OCI-LY7 (cell line): ENCODE results near the gene SLC12A4. TPM values are rescaled to one million over a fixed set of nuclear protein-coding genes. Genes with fewer than 3 reads are reported as not detected.
"Not testable (repeated sequence)": the region's sequence is repeated elsewhere in the genome, so short reads cannot be mapped to it uniquely, and the experiment has no call there.

Experiments used
- BruUV-seq: library from RNA; stranded (reverse); fragments of 400-500 nt; replicated peaks from 2 replicates; lab custom pipeline; 2021; lab: Mats Ljungman, UMichigan
- CTCF ChIA-PET: fragments of 300-600 bp; sonication (Branson Sonifier 250); formaldehyde crosslinking; loops from one replicate; lab custom pipeline; 2022; ENCODE audit warnings: antibody characterized with exemption; ENCODE audit not compliant: unreplicated experiment; lab: Charles Lee
- POLR2A ChIA-PET: fragments of 300-600 bp; sonication (Branson Sonifier 250); formaldehyde crosslinking; loops from one replicate; lab custom pipeline; 2022; ENCODE audit warnings: antibody characterized with exemption; lab: Charles Lee
- DNase-seq: peaks from one replicate; pipeline ENCODE4 v3.0.0-alpha.2; 2015; ENCODE audit warnings: low spot score
- H2AFZ ChIP-seq: fragments of 200-600 bp; sonication (generic), shearing (Covaris generic); 2 replicates; pipeline ENCODE4 v1.6.1; 2014; ENCODE audit warnings: mild to moderate bottlenecking, antibody characterized with exemption, low read length, moderate library complexity
- H3K27ac ChIP-seq: fragments of 200-600 bp; sonication (generic); 2 replicates; pipeline ENCODE4 v1.5.1; 2014; ENCODE audit warnings: mixed run types, low read depth, mild to moderate bottlenecking, moderate library complexity, low read length, inconsistent platforms; ENCODE audit not compliant: poor library complexity, severe bottlenecking
- H3K36me3 ChIP-seq: fragments of 200-600 bp; sonication (generic); 2 replicates; pipeline ENCODE4 v1.6.1; 2014; ENCODE audit warnings: mild to moderate bottlenecking, antibody characterized with exemption, low read length, moderate library complexity, mixed read lengths; ENCODE audit not compliant: insufficient read depth
- H3K4me1 ChIP-seq: fragments of 200-600 bp; sonication (generic); 2 replicates; pipeline ENCODE4 v1.5.1; 2014; ENCODE audit warnings: mild to moderate bottlenecking, low read length; ENCODE audit not compliant: insufficient read depth, poor library complexity, severe bottlenecking
- H3K4me2 ChIP-seq: fragments of 200-600 bp; sonication (generic); 2 replicates; pipeline ENCODE4 v1.6.1; 2014; ENCODE audit warnings: mild to moderate bottlenecking, low read length
- H3K4me3 ChIP-seq: fragments of 200-600 bp; sonication (generic); 2 replicates; pipeline ENCODE4 v1.5.1; 2014; ENCODE audit warnings: mild to moderate bottlenecking, low read depth, low read length; ENCODE audit not compliant: poor library complexity, severe bottlenecking
- H3K79me2 ChIP-seq: fragments of 200-600 bp; sonication (generic); 2 replicates; pipeline ENCODE4 v1.6.1; 2016; ENCODE audit warnings: low read depth, mild to moderate bottlenecking, low read length, moderate library complexity, mixed read lengths; ENCODE audit not compliant: insufficient read depth
- H3K9me2 ChIP-seq: fragments of 200-600 bp; sonication (generic); 2 replicates; pipeline ENCODE4 v1.6.1; 2016; ENCODE audit warnings: mild to moderate bottlenecking, low read length, mixed read lengths; ENCODE audit not compliant: insufficient read depth
- H3K9me3 ChIP-seq: fragments of 200-600 bp; sonication (generic); 2 replicates; pipeline ENCODE4 v1.6.1; 2014; ENCODE audit warnings: mild to moderate bottlenecking, mixed run types, low read length, mixed read lengths
- H4K20me1 ChIP-seq: fragments of 200-600 bp; sonication (generic); 2 replicates; pipeline ENCODE4 v1.6.1; 2014; ENCODE audit warnings: mild to moderate bottlenecking, antibody characterized with exemption, low read length, moderate library complexity, mixed read lengths; ENCODE audit not compliant: insufficient read depth
- EZH2phosphoT487 ChIP-seq: fragments of 200-600 bp; sonication (generic); IDR thresholded peaks from 2 replicates; pipeline ENCODE4 v1.6.1; 2018; ENCODE audit warnings: low read depth, borderline replicate concordance, mild to moderate bottlenecking, mixed run types, antibody characterized with exemption, low read length, moderate library complexity, mixed read lengths
- intact Hi-C: fragments of 100-400 bp; cut with micrococcal nuclease; formaldehyde crosslinking; loops from one replicate; pipeline ENCODE4 v1.10.0; 2022; ENCODE audit not compliant: unreplicated experiment
- total RNA-seq, 2 experiments: library from RNA; depleted of rRNA in 1 of 2; stranded (reverse); fragments of >200 nt in 1 of 2; shearing (Covaris generic) in 1 of 2; gene quantifications; 2 replicates each; pipeline ENCODE4 v1.2.3, GENCODE V29; 2014 to 2022
- TF ChIP-seq, protein P1 (sequence below): fragments of 200-600 bp; sonication (generic); conservative IDR thresholded peaks from 2 replicates; pipeline ENCODE4 v1.5.1; 2014; ENCODE audit warnings: mild to moderate bottlenecking, antibody characterized with exemption, low read length, moderate library complexity, mixed read lengths

SLC12A4 gene
- total RNA-seq, 2 experiments from 2014 or later: 8.3 to 16.7 TPM

DNA sequence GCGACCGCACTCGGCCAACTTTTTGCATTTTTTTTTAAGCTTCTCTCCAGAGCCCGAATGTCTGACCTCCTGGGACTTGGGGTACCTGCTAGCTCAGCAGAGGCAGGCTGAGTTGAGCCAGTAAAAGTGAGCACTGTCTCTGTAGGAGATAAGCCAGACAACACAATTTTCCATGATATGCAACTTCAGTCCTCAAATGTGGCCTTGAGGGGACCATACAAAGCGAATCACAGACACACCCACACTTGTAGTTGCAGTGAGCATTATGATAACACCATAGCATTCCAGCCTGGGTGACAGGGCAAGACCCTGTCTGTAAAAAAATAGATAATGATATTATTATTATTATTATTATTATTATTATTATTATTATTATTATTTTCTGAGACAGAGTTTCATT is 28.2 kb upstream of the SLC12A4 start:
- no peak for TF ChIP-seq EZH2phosphoT487
- TF ChIP-seq, protein P1, sequence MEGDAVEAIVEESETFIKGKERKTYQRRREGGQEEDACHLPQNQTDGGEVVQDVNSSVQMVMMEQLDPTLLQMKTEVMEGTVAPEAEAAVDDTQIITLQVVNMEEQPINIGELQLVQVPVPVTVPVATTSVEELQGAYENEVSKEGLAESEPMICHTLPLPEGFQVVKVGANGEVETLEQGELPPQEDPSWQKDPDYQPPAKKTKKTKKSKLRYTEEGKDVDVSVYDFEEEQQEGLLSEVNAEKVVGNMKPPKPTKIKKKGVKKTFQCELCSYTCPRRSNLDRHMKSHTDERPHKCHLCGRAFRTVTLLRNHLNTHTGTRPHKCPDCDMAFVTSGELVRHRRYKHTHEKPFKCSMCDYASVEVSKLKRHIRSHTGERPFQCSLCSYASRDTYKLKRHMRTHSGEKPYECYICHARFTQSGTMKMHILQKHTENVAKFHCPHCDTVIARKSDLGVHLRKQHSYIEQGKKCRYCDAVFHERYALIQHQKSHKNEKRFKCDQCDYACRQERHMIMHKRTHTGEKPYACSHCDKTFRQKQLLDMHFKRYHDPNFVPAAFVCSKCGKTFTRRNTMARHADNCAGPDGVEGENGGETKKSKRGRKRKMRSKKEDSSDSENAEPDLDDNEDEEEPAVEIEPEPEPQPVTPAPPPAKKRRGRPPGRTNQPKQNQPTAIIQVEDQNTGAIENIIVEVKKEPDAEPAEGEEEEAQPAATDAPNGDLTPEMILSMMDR: no peak
- no peak overlapping the region for H3K27ac ChIP-seq
- no peaks in the 10 kb centered on the region for H4K20me1 ChIP-seq
- H3K9me3 ChIP-seq: no peaks in the 10 kb centered on the region
- peaks cover 35% of the 10 kb centered on the region for H3K4me1 ChIP-seq
- no peak overlapping the region for H2AFZ ChIP-seq
- no peak overlapping the region for H3K4me3 ChIP-seq
- no peak overlapping the region for H3K4me2 ChIP-seq
- CTCF ChIA-PET: no interaction called here
- DNase-seq: no peak
- POLR2A ChIA-PET: interaction anchor here (0.7 kb wide), 1 partner anchor 73 kb away, joined by 3 read pairs; no protein-coding TSS in a partner anchor
- H3K9me2 ChIP-seq: no peaks in the 10 kb centered on the region
- BruUV-seq: no TSS peak
- H3K79me2 ChIP-seq: no peaks in the 10 kb centered on the region
- intact Hi-C loops: no loop called here
- no peaks in the 10 kb centered on the region for H3K36me3 ChIP-seq

DNA sequence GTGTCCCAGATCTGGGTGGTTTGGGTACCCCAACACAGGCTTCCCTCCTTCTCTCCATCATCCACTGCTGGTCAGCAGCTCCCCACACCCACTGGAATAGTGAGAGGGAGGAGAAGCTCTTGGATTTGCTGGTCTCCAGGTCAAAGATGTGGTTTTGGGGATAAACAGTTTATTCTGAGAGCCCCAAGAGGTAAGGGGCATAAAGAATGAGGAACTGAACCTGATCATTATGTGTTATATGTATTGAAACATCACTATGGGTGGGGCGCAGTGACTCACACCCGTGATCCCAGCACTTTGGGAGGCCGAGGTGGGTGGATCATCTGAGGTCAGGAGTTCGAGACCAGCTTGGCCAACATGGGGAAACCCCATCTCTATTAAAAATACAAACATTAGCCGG is 27.0 kb upstream of the SLC12A4 start:
- Histone ChIP-seq H3K4me2 (no peak overlapping the region), H3K4me1 (peaks cover 31% of the 10 kb centered on the region), H3K36me3 (no peaks in the 10 kb centered on the region), H2AFZ (no peak overlapping the region), H3K9me3 (no peaks in the 10 kb centered on the region), H3K27ac (no peak overlapping the region), H3K4me3 (no peak overlapping the region), H3K9me2 (no peaks in the 10 kb centered on the region), H4K20me1 (no peaks in the 10 kb centered on the region), H3K79me2 (no peaks in the 10 kb centered on the region)
- ChIA-PET POLR2A (interaction anchor here (0.7 kb wide), 1 partner anchor 315 kb away, joined by 3 read pairs; the partner anchor contains the start of genes PRMT7 and SLC7A6OS), CTCF (no interaction called here)
- BruUV-seq: no TSS peak
- TF ChIP-seq, protein P1: no peak
- no peak for TF ChIP-seq EZH2phosphoT487
- no peak for DNase-seq
- intact Hi-C loops: no loop called here

DNA sequence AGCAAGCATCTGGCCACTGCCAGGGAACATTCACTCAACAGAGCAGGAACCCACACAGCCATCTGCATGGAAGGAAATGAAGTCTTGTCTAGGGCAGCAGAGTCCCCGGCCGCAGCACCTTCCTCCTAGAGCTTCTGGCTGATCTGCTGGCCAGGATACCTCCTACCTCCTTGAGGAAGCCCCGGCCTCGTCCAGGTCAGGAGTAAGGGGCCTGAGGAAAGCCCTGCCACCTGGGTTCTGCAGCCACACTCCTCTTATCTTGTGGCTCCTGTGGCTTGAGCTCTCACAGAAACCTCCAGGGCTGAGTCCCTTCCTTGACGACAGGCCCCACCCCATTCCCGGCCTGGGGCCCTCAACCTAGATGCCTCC is 25.6 kb upstream of the SLC12A4 start:
- Histone ChIP-seq H3K4me1 (peaks cover 17% of the 10 kb centered on the region), H2AFZ (peak overlapping the region; percentile 87; the same call in 1 of the 2 replicates), H3K4me2 (peak overlapping the region; percentile 64; the same call in 1 of the 2 replicates)
- ChIA-PET POLR2A (interaction anchor here (0.7 to 0.9 kb wide), 2 partner anchors 11 to 47 kb away, joined by 3 to 6 read pairs; no protein-coding TSS in a partner anchor), CTCF (interaction anchor here (0.6 to 1.2 kb wide), 3 partner anchors 11 to 80 kb away, joined by 3 to 5 read pairs (median 3); no protein-coding TSS in a partner anchor)
- H3K27ac ChIP-seq, H3K4me3 ChIP-seq, intact Hi-C loops, H3K36me3 ChIP-seq, H4K20me1 ChIP-seq, BruUV-seq, H3K9me2 ChIP-seq, H3K79me2 ChIP-seq, H3K9me3 ChIP-seq, DNase-seq: not testable (repeated sequence)
